ENCODE data around the gene SBF2. TPM values are rescaled to one million over a fixed set of nuclear protein-coding genes. Genes with fewer than 3 reads are reported as not detected.

Gene SBF2
- total and polyA plus RNA-seq, 9 of the 15 experiments (the other 6 are each of a cell fraction or from before 2014, with no cell fraction given) = 0.80 to 9.5 (median 5.0) TPM

DNA sequence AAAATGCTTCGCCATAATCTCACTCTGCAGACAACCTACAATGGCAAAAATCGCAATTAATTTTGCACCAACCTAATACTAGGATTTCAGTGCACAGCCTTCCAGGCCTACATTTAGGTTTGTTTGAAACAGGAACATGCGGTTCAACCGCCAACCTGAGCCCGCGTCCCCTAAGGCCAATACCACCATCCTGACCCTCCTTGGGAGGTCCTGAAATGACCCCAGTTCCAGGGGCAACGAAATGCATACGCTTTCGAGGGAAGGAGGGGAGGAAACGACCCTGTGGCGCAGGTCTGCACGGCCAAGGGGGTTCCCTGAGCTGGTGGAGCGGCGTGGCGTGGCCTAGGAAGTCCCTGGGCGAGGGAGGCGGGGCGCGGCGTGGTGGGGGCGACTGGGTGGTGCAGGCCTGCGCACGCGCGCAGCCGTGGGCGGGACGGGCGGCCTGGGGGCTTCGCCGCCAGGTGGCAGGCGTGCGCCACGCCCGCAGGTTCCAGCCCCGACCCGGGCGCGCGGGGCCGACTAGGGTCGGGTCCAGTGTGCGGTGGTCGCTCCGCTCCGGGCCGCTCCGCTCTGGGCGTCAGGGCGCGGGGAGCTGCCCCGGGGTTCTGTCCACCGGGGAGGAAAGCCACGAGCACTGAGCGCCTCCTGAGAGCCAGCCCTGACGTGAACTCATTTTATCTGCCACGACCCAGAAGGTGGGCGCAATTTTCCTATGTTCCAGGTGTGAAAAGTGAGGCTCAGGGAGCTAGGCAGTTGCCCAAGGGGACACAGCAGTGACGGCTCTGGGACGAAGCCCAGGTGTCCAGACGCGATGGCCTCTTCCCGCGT is 536.0 kb downstream of the SBF2 start (continued):
- TF ChIP-seq PCBP1 (IDR thresholded peaks at IDR 0.05; ENCODE audit: low read depth, low read length, poor library complexity, severe bottlenecking) (no peak), OTX1 (CRISPR knock-in tag; IDR thresholded peaks at IDR 0.05) (no peak), BRD9 (IDR thresholded peaks at IDR 0.05; ENCODE audit: low read depth, partially characterized antibody) (peak; percentile 73), HSF4 (CRISPR knock-in tag; IDR thresholded peaks at IDR 0.05; ENCODE audit: borderline replicate concordance) (no peak), SRSF1 (IDR thresholded peaks at IDR 0.05; ENCODE audit: low read depth, low read length) (no peak), ZNF121 (CRISPR knock-in tag; conservative IDR thresholded peaks at IDR 0.05) (no peak), RB1 (IDR thresholded peaks at IDR 0.05; ENCODE audit: low read depth) (peak; percentile 97), SNIP1 (IDR thresholded peaks at IDR 0.05; ENCODE audit: low read depth) (no peak), EP400 (IDR thresholded peaks at IDR 0.05) (peak; percentile 70), NFIX (CRISPR knock-in tag; IDR thresholded peaks at IDR 0.05; ENCODE audit: low read depth) (no peak), SMARCE1 (IDR thresholded peaks at IDR 0.05) (no peak), FOXK2 (conservative IDR thresholded peaks at IDR 0.05 in 1 of 2, IDR thresholded peaks at IDR 0.05 in 1 of 2; ENCODE audit: low read depth in 2 of 2) (no peak), TRIM28 (IDR thresholded peaks at IDR 0.05) (no peak), LCOR (CRISPR knock-in tag; IDR thresholded peaks at IDR 0.05) (no peak), MYBL2 (IDR thresholded peaks at IDR 0.05; ENCODE audit: low read depth) (no peak), MYBL2 (CRISPR knock-in tag; IDR thresholded peaks at IDR 0.05; ENCODE audit: borderline replicate concordance) (no peak)
- TF ChIP-seq, protein P1, sequence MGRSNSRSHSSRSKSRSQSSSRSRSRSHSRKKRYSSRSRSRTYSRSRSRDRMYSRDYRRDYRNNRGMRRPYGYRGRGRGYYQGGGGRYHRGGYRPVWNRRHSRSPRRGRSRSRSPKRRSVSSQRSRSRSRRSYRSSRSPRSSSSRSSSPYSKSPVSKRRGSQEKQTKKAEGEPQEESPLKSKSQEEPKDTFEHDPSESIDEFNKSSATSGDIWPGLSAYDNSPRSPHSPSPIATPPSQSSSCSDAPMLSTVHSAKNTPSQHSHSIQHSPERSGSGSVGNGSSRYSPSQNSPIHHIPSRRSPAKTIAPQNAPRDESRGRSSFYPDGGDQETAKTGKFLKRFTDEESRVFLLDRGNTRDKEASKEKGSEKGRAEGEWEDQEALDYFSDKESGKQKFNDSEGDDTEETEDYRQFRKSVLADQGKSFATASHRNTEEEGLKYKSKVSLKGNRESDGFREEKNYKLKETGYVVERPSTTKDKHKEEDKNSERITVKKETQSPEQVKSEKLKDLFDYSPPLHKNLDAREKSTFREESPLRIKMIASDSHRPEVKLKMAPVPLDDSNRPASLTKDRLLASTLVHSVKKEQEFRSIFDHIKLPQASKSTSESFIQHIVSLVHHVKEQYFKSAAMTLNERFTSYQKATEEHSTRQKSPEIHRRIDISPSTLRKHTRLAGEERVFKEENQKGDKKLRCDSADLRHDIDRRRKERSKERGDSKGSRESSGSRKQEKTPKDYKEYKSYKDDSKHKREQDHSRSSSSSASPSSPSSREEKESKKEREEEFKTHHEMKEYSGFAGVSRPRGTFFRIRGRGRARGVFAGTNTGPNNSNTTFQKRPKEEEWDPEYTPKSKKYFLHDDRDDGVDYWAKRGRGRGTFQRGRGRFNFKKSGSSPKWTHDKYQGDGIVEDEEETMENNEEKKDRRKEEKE (IDR thresholded peaks at IDR 0.05; ENCODE audit: borderline replicate concordance in 1 of 2, control insufficient read depth in 1 of 2, low read depth in 2 of 2, low read length in 1 of 2) = no peak
- TF ChIP-seq, protein P2, sequence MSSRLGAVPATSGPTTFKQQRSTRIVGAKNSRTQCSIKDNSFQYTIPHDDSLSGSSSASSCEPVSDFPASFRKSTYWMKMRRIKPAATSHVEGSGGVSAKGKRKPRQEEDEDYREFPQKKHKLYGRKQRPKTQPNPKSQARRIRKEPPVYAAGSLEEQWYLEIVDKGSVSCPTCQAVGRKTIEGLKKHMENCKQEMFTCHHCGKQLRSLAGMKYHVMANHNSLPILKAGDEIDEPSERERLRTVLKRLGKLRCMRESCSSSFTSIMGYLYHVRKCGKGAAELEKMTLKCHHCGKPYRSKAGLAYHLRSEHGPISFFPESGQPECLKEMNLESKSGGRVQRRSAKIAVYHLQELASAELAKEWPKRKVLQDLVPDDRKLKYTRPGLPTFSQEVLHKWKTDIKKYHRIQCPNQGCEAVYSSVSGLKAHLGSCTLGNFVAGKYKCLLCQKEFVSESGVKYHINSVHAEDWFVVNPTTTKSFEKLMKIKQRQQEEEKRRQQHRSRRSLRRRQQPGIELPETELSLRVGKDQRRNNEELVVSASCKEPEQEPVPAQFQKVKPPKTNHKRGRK (tag; IDR thresholded peaks at IDR 0.05) = no peak
- TF ChIP-seq, protein P3, sequence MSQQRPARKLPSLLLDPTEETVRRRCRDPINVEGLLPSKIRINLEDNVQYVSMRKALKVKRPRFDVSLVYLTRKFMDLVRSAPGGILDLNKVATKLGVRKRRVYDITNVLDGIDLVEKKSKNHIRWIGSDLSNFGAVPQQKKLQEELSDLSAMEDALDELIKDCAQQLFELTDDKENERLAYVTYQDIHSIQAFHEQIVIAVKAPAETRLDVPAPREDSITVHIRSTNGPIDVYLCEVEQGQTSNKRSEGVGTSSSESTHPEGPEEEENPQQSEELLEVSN (IDR thresholded peaks at IDR 0.05; ENCODE audit: borderline replicate concordance in 1 of 2, extremely low read depth in 1 of 2, insufficient read depth in 1 of 2, insufficient read length in 1 of 2, low read depth in 1 of 2, low read length in 1 of 2, poor library complexity in 1 of 2, severe bottlenecking in 1 of 2) = peak; percentile 72 to 90
- TF ChIP-seq, protein P4, sequence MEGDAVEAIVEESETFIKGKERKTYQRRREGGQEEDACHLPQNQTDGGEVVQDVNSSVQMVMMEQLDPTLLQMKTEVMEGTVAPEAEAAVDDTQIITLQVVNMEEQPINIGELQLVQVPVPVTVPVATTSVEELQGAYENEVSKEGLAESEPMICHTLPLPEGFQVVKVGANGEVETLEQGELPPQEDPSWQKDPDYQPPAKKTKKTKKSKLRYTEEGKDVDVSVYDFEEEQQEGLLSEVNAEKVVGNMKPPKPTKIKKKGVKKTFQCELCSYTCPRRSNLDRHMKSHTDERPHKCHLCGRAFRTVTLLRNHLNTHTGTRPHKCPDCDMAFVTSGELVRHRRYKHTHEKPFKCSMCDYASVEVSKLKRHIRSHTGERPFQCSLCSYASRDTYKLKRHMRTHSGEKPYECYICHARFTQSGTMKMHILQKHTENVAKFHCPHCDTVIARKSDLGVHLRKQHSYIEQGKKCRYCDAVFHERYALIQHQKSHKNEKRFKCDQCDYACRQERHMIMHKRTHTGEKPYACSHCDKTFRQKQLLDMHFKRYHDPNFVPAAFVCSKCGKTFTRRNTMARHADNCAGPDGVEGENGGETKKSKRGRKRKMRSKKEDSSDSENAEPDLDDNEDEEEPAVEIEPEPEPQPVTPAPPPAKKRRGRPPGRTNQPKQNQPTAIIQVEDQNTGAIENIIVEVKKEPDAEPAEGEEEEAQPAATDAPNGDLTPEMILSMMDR (IDR thresholded peaks at IDR 0.05 in 2 of 3, conservative IDR thresholded peaks at IDR 0.05 in 1 of 3; ENCODE audit: insufficient read depth in 2 of 3, low read depth in 1 of 3, low read length in 3 of 3) = peak; percentile 61 to 88 (median 76); a peak in 5 of 6 replicates
